PC-9 (cell line): Measurements from ENCODE around the gene PNMA8C. TPM values are rescaled to one million over a fixed set of nuclear protein-coding genes. Genes with fewer than 3 reads are reported as not detected.

Experiments used
- BruUV-seq: library from RNA; stranded (reverse); fragments of 400-500 nt; replicated peaks from 2 replicates; lab custom pipeline; 2021; lab: Mats Ljungman, UMichigan
- CTCF ChIA-PET: fragments of 300-600 bp; sonication (Branson Sonifier 250); formaldehyde crosslinking; loops from one replicate; lab custom pipeline; 2022; ENCODE audit warnings: antibody characterized with exemption; lab: Charles Lee
- POLR2A ChIA-PET: fragments of 300-600 bp; sonication (Branson Sonifier 250); formaldehyde crosslinking; loops from one replicate; lab custom pipeline; 2022; ENCODE audit warnings: antibody characterized with exemption; ENCODE audit not compliant: unreplicated experiment; lab: Charles Lee
- DNase-seq, 2 experiments: peaks; one replicate each; pipeline versions ENCODE4 v3.0.0 to v3.0.0-alpha.2; 2015 to 2022; ENCODE audit warnings: mixed read lengths in 1 of 2
- H2AFZ ChIP-seq: fragments of 200-600 bp; sonication (generic); 2 replicates; pipeline ENCODE4 v1.8.1; 2017; ENCODE audit warnings: antibody characterized with exemption
- H3F3A ChIP-seq: fragments of 200-600 bp; sonication (generic); 2 replicates; pipeline ENCODE4 v1.8.1; 2017; ENCODE audit warnings: antibody characterized with exemption, mild to moderate bottlenecking, low read depth; ENCODE audit not compliant: insufficient read depth
- H3K27ac ChIP-seq: fragments of 200-600 bp; sonication (generic); 2 replicates; pipeline ENCODE4 v1.6.1; 2016; ENCODE audit warnings: mixed run types
- H3K27me3 ChIP-seq: fragments of 200-600 bp; sonication (generic); 2 replicates; pipeline ENCODE4 v1.6.1; 2016; ENCODE audit warnings: low read depth, mixed run types; ENCODE audit not compliant: insufficient read depth
- H3K36me3 ChIP-seq: fragments of 200-600 bp; sonication (generic); 2 replicates; pipeline ENCODE4 v1.6.1; 2016; ENCODE audit warnings: low read depth, mixed run types
- H3K4me1 ChIP-seq: fragments of 200-600 bp; sonication (generic); replicated peaks from 2 replicates; pipeline ENCODE4 v1.6.1; 2016; ENCODE audit warnings: mixed run types; ENCODE audit not compliant: insufficient read depth
- H3K4me2 ChIP-seq: fragments of 200-600 bp; sonication (generic); 2 replicates; pipeline ENCODE4 v1.6.1; 2017; ENCODE audit warnings: mixed run types
- H3K4me3 ChIP-seq: fragments of 200-600 bp; sonication (generic); 2 replicates; pipeline ENCODE4 v1.6.1; 2016; ENCODE audit warnings: mixed run types
- H3K79me2 ChIP-seq: fragments of 200-600 bp; sonication (generic); 2 replicates; pipeline ENCODE4 v1.6.1; 2017; ENCODE audit warnings: low read depth, mixed run types
- H3K9me2 ChIP-seq: fragments of 200-600 bp; sonication (generic); 2 replicates; pipeline ENCODE4 v1.8.1; 2017; ENCODE audit warnings: mild to moderate bottlenecking; ENCODE audit not compliant: insufficient read depth
- H3K9me3 ChIP-seq: fragments of 200-600 bp; sonication (generic); 2 replicates; pipeline ENCODE4 v1.8.1; 2016; ENCODE audit warnings: low read depth; ENCODE audit not compliant: insufficient read depth
- H4K20me1 ChIP-seq: fragments of 200-600 bp; sonication (generic); 2 replicates; pipeline ENCODE4 v1.8.1; 2017; ENCODE audit not compliant: insufficient read depth
- CTCF ChIP-seq: fragments of 200-600 bp; sonication (generic); conservative IDR thresholded peaks from 2 replicates; pipeline ENCODE4 v1.6.1; 2017; ENCODE audit warnings: mixed run types, antibody characterized with exemption, mild to moderate bottlenecking, moderate library complexity
- EZH2 ChIP-seq: fragments of 200-600 bp; sonication (generic); IDR thresholded peaks from 2 replicates; pipeline ENCODE4 v1.8.0; 2017; ENCODE audit warnings: antibody characterized with exemption, low read depth
- intact Hi-C: fragments of 100-400 bp; cut with micrococcal nuclease; formaldehyde crosslinking; loops from one replicate; pipeline ENCODE4 v1.10.0; 2022; ENCODE audit not compliant: unreplicated experiment
- total RNA-seq: library from RNA; stranded (reverse); gene quantifications from 2 replicates; pipeline ENCODE4 v1.2.3, GENCODE V29; 2021

PNMA8C gene
- total RNA-seq, 1 experiment from 2014 or later, result not detected

GRCh38 chr19:46390121-46390858, 38.4 kb downstream of the PNMA8C start:
- 0 out of 2 replicates have a peak, but pooled peaks cover 6% of the 10 kb centered on the region for H4K20me1 ChIP-seq
- TF ChIP-seq EZH2, result no peak
- no peak for TF ChIP-seq CTCF

GRCh38 chr19:46388311-46389095, 40.2 kb downstream of the PNMA8C start:
- no TSS peak for BruUV-seq
- Histone ChIP-seq H3K9me2 (no peaks in the 10 kb centered on the region), H3K27ac (no peak overlapping the region), H3K36me3 (peaks cover 22% of the 10 kb centered on the region; the same call in 1 of the 2 replicates), H3K4me3 (no peak overlapping the region), H4K20me1 (peaks cover 10% of the 10 kb centered on the region), H3K79me2 (no peaks in the 10 kb centered on the region), H3K4me1 (no peaks in the 10 kb centered on the region), H3K27me3 (no peaks in the 10 kb centered on the region), H2AFZ (no peak overlapping the region), H3K4me2 (no peak overlapping the region), H3F3A (peaks cover 22% of the 10 kb centered on the region; the same call in 1 of the 2 replicates), H3K9me3 (no peaks in the 10 kb centered on the region; the same call in 1 of the 2 replicates)
- intact Hi-C loops, result loop anchor here (1.0 kb wide), 1 partner anchor 13 kb away; no protein-coding TSS in a partner anchor
- CTCF ChIA-PET, result no interaction called here
- POLR2A ChIA-PET, result no interaction called here
- DNase-seq, result no peak
- TF ChIP-seq CTCF (no peak), EZH2 (no peak)

More at GRCh38 chr19:46390121-46390858, 38.4 kb downstream of the PNMA8C start:
- ChIA-PET CTCF (interaction anchor here (0.6 kb wide), 1 partner anchor 65 kb away, joined by 5 read pairs; no protein-coding TSS in a partner anchor), POLR2A (no interaction called here)
- no peak overlapping the region for H2AFZ ChIP-seq
- intact Hi-C loops, result no loop called here
- H3K27me3 ChIP-seq, result no peaks in the 10 kb centered on the region
- H3K4me2 ChIP-seq, result no peak overlapping the region
- peaks cover 22% of the 10 kb centered on the region; the same call in 1 of the 2 replicates for H3K36me3 ChIP-seq
- no peaks in the 10 kb centered on the region; the same call in 1 of the 2 replicates for H3K9me3 ChIP-seq
- H3K79me2 ChIP-seq, result no peaks in the 10 kb centered on the region
- DNase-seq, result no peak
- H3F3A ChIP-seq, result peaks cover 22% of the 10 kb centered on the region; the same call in 1 of the 2 replicates
- no peak overlapping the region for H3K27ac ChIP-seq
- no TSS peak for BruUV-seq
- H3K9me2 ChIP-seq, result no peaks in the 10 kb centered on the region
- H3K4me1 ChIP-seq, result no peaks in the 10 kb centered on the region
- H3K4me3 ChIP-seq, result no peak overlapping the region

DNA sequence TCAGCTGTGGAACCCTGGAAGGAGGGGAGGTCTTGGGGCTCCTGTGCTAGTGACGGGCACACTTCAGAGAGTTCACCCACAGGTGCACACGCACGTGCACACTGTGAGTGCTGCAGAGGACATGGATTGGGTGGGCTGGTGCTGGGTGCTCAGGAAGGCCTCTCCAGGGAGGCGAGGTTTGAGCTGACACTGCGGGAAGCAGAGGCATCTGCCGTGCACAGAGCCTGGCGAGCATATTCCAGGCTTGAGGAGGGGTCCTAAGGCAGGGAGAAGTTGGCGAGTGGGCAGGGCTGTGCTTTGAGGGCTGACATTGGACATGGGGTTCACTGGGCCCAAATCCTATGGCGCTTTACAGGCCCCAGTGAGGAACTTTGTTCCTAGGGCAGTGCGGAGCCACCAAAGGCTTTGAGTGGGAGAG, 41.0 kb downstream of the PNMA8C start:
- CTCF ChIA-PET, result no interaction called here
- no TSS peak for BruUV-seq

More for the DNA sequence above, 41.0 kb downstream of the PNMA8C start:
- POLR2A ChIA-PET, result no interaction called here
- DNase-seq, result no peak
- no peak overlapping the region for H3K4me2 ChIP-seq
- no peaks in the 10 kb centered on the region for H3K79me2 ChIP-seq
- no peaks in the 10 kb centered on the region for H3K9me2 ChIP-seq
- H3K4me3 ChIP-seq, result no peak overlapping the region
- no peaks in the 10 kb centered on the region for H3K27me3 ChIP-seq
- TF ChIP-seq EZH2 (no peak), CTCF (no peak)
- no peak overlapping the region for H3K27ac ChIP-seq
- H3K4me1 ChIP-seq, result no peaks in the 10 kb centered on the region
- H3F3A ChIP-seq, result peaks cover 15% of the 10 kb centered on the region; the same call in 1 of the 2 replicates
- H2AFZ ChIP-seq, result no peak overlapping the region
- peaks cover 27% of the 10 kb centered on the region; the same call in 1 of the 2 replicates for H3K36me3 ChIP-seq
- peaks cover 4% of the 10 kb centered on the region for H4K20me1 ChIP-seq
- no peaks in the 10 kb centered on the region; the same call in 1 of the 2 replicates for H3K9me3 ChIP-seq
- intact Hi-C loops, result loop anchor here (1.0 kb wide), 1 partner anchor 14 kb away; no protein-coding TSS in a partner anchor
